Upper lobe of left lung (tissue), 4 donors: ENCODE measurements around the gene SERHL2.

ENCODE experiments used
- EP300 ChIP-seq, 4 donors: sonication (generic); formaldehyde crosslinking; IDR thresholded peaks; one replicate each; pipeline ENCODE4 v1.5.1; 2017; ENCODE audit warnings: antibody characterized with exemption in 4 of 4, control low read depth in 2 of 4
- POLR2A ChIP-seq, 4 donors: fragments of 450-650 bp; IDR thresholded peaks; one replicate each; pipeline ENCODE4 v1.5.1; 2016 to 2017; ENCODE audit warnings: antibody characterized with exemption in 4 of 4, mild to moderate bottlenecking in 2 of 4
- POLR2AphosphoS5 ChIP-seq, 2 donors: sonication (generic); formaldehyde crosslinking; IDR thresholded peaks; one replicate each; pipeline ENCODE4 v1.5.1; 2017; ENCODE audit warnings: antibody characterized with exemption in 2 of 2
- TF ChIP-seq, protein P1 (sequence below), 6 experiments: fragments of 450-650 bp in 4 of 6; fragments of 200-600 bp in 2 of 6; sonication (generic) in 2 of 6; IDR thresholded peaks; one replicate each; pipeline ENCODE4 v1.5.1; 2016 to 2019; ENCODE audit warnings: antibody characterized with exemption in 6 of 6

DNA sequence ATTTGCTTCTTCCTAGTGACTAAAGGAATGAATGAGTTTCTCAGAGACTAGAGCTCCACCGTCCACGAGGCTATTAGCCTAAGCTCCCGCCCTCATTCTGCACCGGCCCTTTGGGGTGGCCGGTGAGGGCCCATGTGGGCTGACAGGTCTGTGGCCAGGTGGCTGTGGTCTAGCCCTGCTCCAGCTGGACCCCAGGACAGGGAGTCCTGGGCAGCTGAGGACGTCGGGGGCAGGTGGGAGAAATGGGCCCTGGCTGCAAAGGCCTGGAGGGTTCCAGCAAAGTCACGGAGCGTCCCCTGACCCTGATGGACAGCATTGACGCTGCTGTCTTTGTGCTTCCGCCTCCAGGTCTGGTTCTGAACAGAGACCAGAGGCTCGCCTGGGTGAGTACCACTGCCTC is 12.2 kb downstream of the SERHL2 start:
- TF ChIP-seq EP300 (IDR thresholded peaks at IDR 0.05) (no peak), POLR2AphosphoS5 (IDR thresholded peaks at IDR 0.05) (no peak), POLR2A (IDR thresholded peaks at IDR 0.05) (no peak)
- TF ChIP-seq, protein P1, sequence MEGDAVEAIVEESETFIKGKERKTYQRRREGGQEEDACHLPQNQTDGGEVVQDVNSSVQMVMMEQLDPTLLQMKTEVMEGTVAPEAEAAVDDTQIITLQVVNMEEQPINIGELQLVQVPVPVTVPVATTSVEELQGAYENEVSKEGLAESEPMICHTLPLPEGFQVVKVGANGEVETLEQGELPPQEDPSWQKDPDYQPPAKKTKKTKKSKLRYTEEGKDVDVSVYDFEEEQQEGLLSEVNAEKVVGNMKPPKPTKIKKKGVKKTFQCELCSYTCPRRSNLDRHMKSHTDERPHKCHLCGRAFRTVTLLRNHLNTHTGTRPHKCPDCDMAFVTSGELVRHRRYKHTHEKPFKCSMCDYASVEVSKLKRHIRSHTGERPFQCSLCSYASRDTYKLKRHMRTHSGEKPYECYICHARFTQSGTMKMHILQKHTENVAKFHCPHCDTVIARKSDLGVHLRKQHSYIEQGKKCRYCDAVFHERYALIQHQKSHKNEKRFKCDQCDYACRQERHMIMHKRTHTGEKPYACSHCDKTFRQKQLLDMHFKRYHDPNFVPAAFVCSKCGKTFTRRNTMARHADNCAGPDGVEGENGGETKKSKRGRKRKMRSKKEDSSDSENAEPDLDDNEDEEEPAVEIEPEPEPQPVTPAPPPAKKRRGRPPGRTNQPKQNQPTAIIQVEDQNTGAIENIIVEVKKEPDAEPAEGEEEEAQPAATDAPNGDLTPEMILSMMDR (IDR thresholded peaks at IDR 0.05): no peak
